Endothelial cell of umbilical vein (primary cell): ENCODE measurements around the gene ING1. TPM values are rescaled to one million over a fixed set of nuclear protein-coding genes. Genes with fewer than 3 reads are reported as not detected.
"Not testable (repeated sequence)": the region's sequence is repeated elsewhere in the genome, so short reads cannot be mapped to it uniquely, and the experiment has no call there.

Experiments used
- BruUV-seq: library from RNA; stranded (reverse); fragments of 400-500 nt; replicated peaks from 2 replicates; lab custom pipeline; 2021; lab: Mats Ljungman, UMichigan
- CTCF ChIA-PET: fragments of 300-600, 350-600 bp; sonication (Branson Sonifier 250); formaldehyde crosslinking; loops from one replicate; lab custom pipeline; 2021; ENCODE audit warnings: antibody characterized with exemption, inconsistent platforms; lab: Charles Lee
- POLR2A ChIA-PET: fragments of 300-600, 350-600 bp; sonication (Branson Sonifier 250); formaldehyde crosslinking; loops from one replicate; lab custom pipeline; 2021; ENCODE audit warnings: antibody characterized with exemption, inconsistent platforms; lab: Charles Lee
- DNase-seq: peaks from one replicate; pipeline ENCODE4 v3.0.0-alpha.2; 2011; ENCODE audit warnings: low read depth, low spot score
- FAIRE-seq: peaks from 2 replicates; lab custom pipeline; 2011; peaks lifted over from hg19 to GRCh38; lab: Jason Lieb, UNC
- H2AFZ ChIP-seq: 2 replicates; pipeline ENCODE4 v1.6.0; 2012; ENCODE audit warnings: low read depth, low read length, control low read depth, inconsistent platforms
- H3K27ac ChIP-seq: 2 replicates; pipeline ENCODE4 v1.5.1; 2011; ENCODE audit warnings: low read depth, mild to moderate bottlenecking, control low read depth, low read length, moderate library complexity; ENCODE audit not compliant: insufficient read depth
- H3K27me3 ChIP-seq, 2 experiments: 2 replicates each; pipeline versions ENCODE4 v1.6.0 to v1.6.1; 2011; ENCODE audit warnings: low read length in 2 of 2, mixed read lengths in 1 of 2; ENCODE audit not compliant: control insufficient read depth in 2 of 2, insufficient read depth in 2 of 2
- H3K36me3 ChIP-seq, 2 experiments: 2 replicates in 1 of 2; 3 replicates in 1 of 2; pipeline ENCODE4 v1.5.1; 2011; ENCODE audit warnings: low read length in 2 of 2, mild to moderate bottlenecking in 1 of 2, moderate library complexity in 1 of 2; ENCODE audit not compliant: control insufficient read depth in 2 of 2, insufficient read depth in 2 of 2; ENCODE audit errors: extremely low read depth in 1 of 2
- H3K4me1 ChIP-seq: 3 replicates; pipeline ENCODE4 v1.5.1; 2011; ENCODE audit warnings: mild to moderate bottlenecking, low read length; ENCODE audit not compliant: control insufficient read depth, insufficient read depth; ENCODE audit errors: extremely low read depth
- H3K4me2 ChIP-seq: 2 replicates; pipeline ENCODE4 v1.6.1; 2011; ENCODE audit warnings: low read length, control low read depth, mixed read lengths; ENCODE audit not compliant: insufficient read depth
- H3K4me3 ChIP-seq, 3 experiments: fragments of 200-600 bp in 1 of 3; sonication (generic), shearing (Covaris generic) in 1 of 3; replicated peaks in 1 of 3; 2 replicates each; pipeline ENCODE4 v1.5.1; 2011 to 2016; ENCODE audit warnings: control low read depth in 3 of 3, low read length in 3 of 3, mild to moderate bottlenecking in 2 of 3, inconsistent platforms in 1 of 3, low read depth in 1 of 3, moderate library complexity in 1 of 3; ENCODE audit not compliant: insufficient read depth in 1 of 3
- H3K79me2 ChIP-seq: 2 replicates; pipeline ENCODE4 v1.6.0; 2012; ENCODE audit warnings: low read length, inconsistent platforms; ENCODE audit not compliant: control insufficient read depth, insufficient read depth
- H3K9ac ChIP-seq: replicated peaks from 2 replicates; pipeline ENCODE3; 2011; ENCODE audit warnings: low read length, control low read depth; ENCODE audit not compliant: insufficient read depth; ENCODE audit errors: extremely low read depth
- H3K9me1 ChIP-seq: replicated peaks from 3 replicates; pipeline ENCODE4 v1.6.0; 2011; ENCODE audit warnings: mild to moderate bottlenecking, low read length; ENCODE audit not compliant: control insufficient read depth, insufficient read depth; ENCODE audit errors: extremely low read depth
- H3K9me3 ChIP-seq: replicated peaks from 2 replicates; pipeline ENCODE4 v1.5.1; 2012; ENCODE audit warnings: low read length, inconsistent platforms; ENCODE audit not compliant: control insufficient read depth, insufficient read depth
- H4K20me1 ChIP-seq: replicated peaks from 2 replicates; pipeline ENCODE3; 2011; ENCODE audit warnings: mild to moderate bottlenecking, low read length; ENCODE audit not compliant: control insufficient read depth, insufficient read depth; ENCODE audit errors: extremely low read depth
- CTCF ChIP-seq, 2 donors: IDR thresholded peaks; 1 replicate in 1 of 2; 2 replicates in 1 of 2; pipeline ENCODE4 v1.5.1; 2011; ENCODE audit warnings: low read length in 2 of 2, mild to moderate bottlenecking in 2 of 2, moderate library complexity in 2 of 2, control low read depth in 1 of 2, inconsistent platforms in 1 of 2, low read depth in 1 of 2; ENCODE audit not compliant: insufficient read depth in 1 of 2; ENCODE audit errors: extremely low read depth in 1 of 2
- EZH2 ChIP-seq: IDR thresholded peaks from 2 replicates; pipeline ENCODE4 v1.6.1; 2012; ENCODE audit warnings: borderline replicate concordance, low read depth, mild to moderate bottlenecking, moderate library complexity, low read length, inconsistent platforms; ENCODE audit not compliant: severe bottlenecking
- FOS ChIP-seq: IDR thresholded peaks from 2 replicates; pipeline ENCODE4 v1.6.1; 2011; ENCODE audit warnings: mild to moderate bottlenecking, low read length, moderate library complexity, borderline replicate concordance; ENCODE audit not compliant: insufficient read depth
- GATA2 ChIP-seq: IDR thresholded peaks from 2 replicates; pipeline ENCODE4 v1.7.0; 2011; ENCODE audit warnings: low read depth, mild to moderate bottlenecking, moderate library complexity, mixed read lengths, low read length; ENCODE audit not compliant: insufficient read length, insufficient read depth
- JUN ChIP-seq: IDR thresholded peaks from 2 replicates; pipeline ENCODE4 v1.6.1; 2011; ENCODE audit warnings: borderline replicate concordance, low read depth; ENCODE audit not compliant: insufficient read length, insufficient read depth
- MAX ChIP-seq: IDR thresholded peaks from 2 replicates; pipeline ENCODE4 v1.6.1; 2011; ENCODE audit not compliant: insufficient read depth, insufficient read length
- MYC ChIP-seq: IDR thresholded peaks from one replicate; pipeline ENCODE4 v1.6.1; 2011; ENCODE audit warnings: mild to moderate bottlenecking, low read depth, low read length
- POLR2A ChIP-seq: IDR thresholded peaks from 2 replicates; pipeline ENCODE4 v1.6.1; 2012; ENCODE audit warnings: low read depth, mild to moderate bottlenecking, control low read depth, low read length
- POLR2AphosphoS5 ChIP-seq: IDR thresholded peaks from 2 replicates; pipeline ENCODE4 v1.6.1; 2012; ENCODE audit warnings: low read depth, mild to moderate bottlenecking, control low read depth, low read length, moderate library complexity; ENCODE audit not compliant: insufficient read depth
- dilution Hi-C: fragments of 300-500 bp; cut with MboI; formaldehyde crosslinking; loops from one replicate; pipeline ENCODE4 v1.15.0; 2019; ENCODE audit warnings: low sequenced_read_pairs; ENCODE audit not compliant: extremely low pct_ligation_motif_present
- intact Hi-C: fragments of 100-400 bp; cut with micrococcal nuclease; formaldehyde crosslinking; loops from one replicate; pipeline ENCODE4 v1.10.0; 2022
- polyA plus RNA-seq, 4 experiments: library from polyadenylated mRNA; depleted of rRNA in 3 of 4; stranded (reverse) in 3 of 4; unstranded in 1 of 4; fragments of >200 nt; gene quantifications; 2 replicates each; pipeline versions ENCODE4 v1.2.1 to v1.2.3, GENCODE V29; 2011 to 2012; ENCODE audit warnings: missing spikeins in 1 of 4
- total RNA-seq: library from RNA; stranded (reverse); gene quantifications from 2 replicates; pipeline ENCODE4 v1.2.3, GENCODE V29; 2021

ING1 gene
- total and polyA plus RNA-seq, 2 donors (not counting 3 experiments of a cell fraction or from before 2014, with no cell fraction given): 10.4 to 10.9 TPM

GRCh38 chr13:110669036-110669435 lies 44.5 kb upstream of the ING1 start:
- no peak overlapping the region for H3K27ac ChIP-seq
- dilution Hi-C loops (no loop called here), intact Hi-C loops (no loop called here)
- H3K79me2 ChIP-seq: no peaks in the 10 kb centered on the region
- ChIA-PET POLR2A (interaction anchor here (1.0 kb wide), 1 partner anchor 46 kb away, joined by 3 read pairs; no protein-coding TSS in a partner anchor), CTCF (interaction anchor here (0.9 to 1.4 kb wide), 2 partner anchors 12 to 14 kb away, joined by 3 to 5 read pairs; no protein-coding TSS in a partner anchor)
- BruUV-seq: no TSS peak
- H3K9me3 ChIP-seq: no peaks in the 10 kb centered on the region
- H2AFZ ChIP-seq: no peak overlapping the region
- H3K4me3 ChIP-seq: no peak overlapping the region
- H3K9me1 ChIP-seq: no peaks in the 10 kb centered on the region
- no peaks in the 10 kb centered on the region for H3K4me1 ChIP-seq
- H3K9ac ChIP-seq: no peak overlapping the region
- H4K20me1 ChIP-seq: no peaks in the 10 kb centered on the region
- no peak for TF ChIP-seq EZH2
- no peak for TF ChIP-seq POLR2A
- no peak for TF ChIP-seq JUN
- no peak for TF ChIP-seq GATA2
- no peak for TF ChIP-seq FOS
- no peak for TF ChIP-seq MAX
- TF ChIP-seq MYC: no peak
- TF ChIP-seq POLR2AphosphoS5: no peak
- TF ChIP-seq CTCF (IDR thresholded peaks at IDR 0.05; ENCODE audit: extremely low read depth in 1 of 2, insufficient read depth in 1 of 2, low read depth in 1 of 2, low read length in 2 of 2): no peak
- H3K27me3 ChIP-seq: no peaks in the 10 kb centered on the region
- peaks cover 0 to 14% of the 10 kb centered on the region in 2 experiments for H3K36me3 ChIP-seq
- DNase-seq (no peak), FAIRE-seq (no peak)
- H3K4me2 ChIP-seq: no peak overlapping the region

- H3K9me3 ChIP-seq, dilution Hi-C loops, BruUV-seq, H3K79me2 ChIP-seq, H3K4me3 ChIP-seq, H3K27me3 ChIP-seq, FAIRE-seq, H2AFZ ChIP-seq, H3K27ac ChIP-seq, intact Hi-C loops, H3K9me1 ChIP-seq, H3K4me2 ChIP-seq, H3K4me1 ChIP-seq, H3K9ac ChIP-seq, H4K20me1 ChIP-seq, DNase-seq: not testable (repeated sequence)
- peaks cover 0 to 12% of the 10 kb centered on the region in 2 experiments for H3K36me3 ChIP-seq
- ChIA-PET CTCF (interaction anchor here (0.9 to 1.4 kb wide), 2 partner anchors 11 to 13 kb away, joined by 3 to 5 read pairs; no protein-coding TSS in a partner anchor), POLR2A (interaction anchor here (1.0 kb wide), 1 partner anchor 46 kb away, joined by 3 read pairs; no protein-coding TSS in a partner anchor)
Measured at GRCh38 chr13:110669814-110670213, 43.7 kb upstream of the ING1 start.
